Measurements from ENCODE around the gene PIGB. TPM values are rescaled to one million over a fixed set of nuclear protein-coding genes. Genes with fewer than 3 reads are reported as not detected.

The PIGB gene
- total and polyA plus RNA-seq, 2 of the 8 experiments (the other 6 are each of a cell fraction or from before 2014, with no cell fraction given), result 4.3 to 11.7 TPM

DNA sequence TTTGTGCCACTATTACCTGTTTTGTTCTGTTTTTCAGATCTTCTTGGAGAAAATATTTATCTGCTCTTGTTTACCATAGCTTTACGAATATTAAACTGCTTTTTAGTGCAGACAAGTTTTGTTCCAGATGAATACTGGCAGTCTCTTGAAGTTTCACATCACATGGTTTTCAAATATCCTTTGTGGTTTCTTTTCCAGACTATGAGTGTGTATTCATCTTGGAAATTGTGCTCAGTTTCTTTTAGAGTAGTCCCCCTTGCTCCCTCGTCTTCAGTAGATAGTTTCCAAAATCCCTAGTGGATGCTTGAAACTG is 1.2 kb downstream of the PIGB start:
- no peaks in the 10 kb centered on the region for H3K36me3 ChIP-seq (ENCODE audit: control insufficient read depth in 2 of 4, insufficient read depth in 4 of 4, low read length in 3 of 4)
- H2BK120ac ChIP-seq (replicated peaks; ENCODE audit: low read depth, low read length), result no peak overlapping the region
- ChIA-PET CTCF (ENCODE audit: partially characterized antibody) (interaction anchor here (1.4 to 2.1 kb wide), 2 partner anchors 13 to 115 kb away, joined by 3 to 10 read pairs; no protein-coding TSS in a partner anchor), POLR2A (ENCODE audit: partially characterized antibody) (no interaction called here)
- no peaks in the 10 kb centered on the region for H4K20me1 ChIP-seq (replicated peaks in 1 of 2; ENCODE audit: control insufficient read depth in 1 of 2, insufficient read depth in 2 of 2, low read length in 2 of 2)
- peaks cover 0 to 3% of the 10 kb centered on the region in 2 experiments; a peak in 1 of 4 replicates for H3K79me2 ChIP-seq (ENCODE audit: control insufficient read depth in 1 of 2, insufficient read depth in 2 of 2, low read length in 2 of 2)
- H4K91ac ChIP-seq (replicated peaks; ENCODE audit: insufficient read length, low read length), result no peak overlapping the region
- H2BK20ac ChIP-seq (ENCODE audit: low read length), result no peak overlapping the region
- H3K4me2 ChIP-seq (ENCODE audit: insufficient read depth in 1 of 2, low read depth in 2 of 2, low read length in 2 of 2), result no peak overlapping the region
- H4K5ac ChIP-seq (ENCODE audit: insufficient read length, low read depth, low read length), result no peak overlapping the region
- H4K8ac ChIP-seq (ENCODE audit: extremely low read depth, insufficient read depth, low read length), result no peak overlapping the region
- no peak overlapping the region for H3K23ac ChIP-seq (ENCODE audit: insufficient read length)
- no peaks in the 10 kb centered on the region for H3K79me1 ChIP-seq (ENCODE audit: low read depth, low read length)
- no peak overlapping the region for H2BK5ac ChIP-seq (ENCODE audit: low read depth, low read length)
- H3K9me3 ChIP-seq (ENCODE audit: insufficient read depth in 2 of 2, low read depth in 1 of 2, low read length in 1 of 2), result no peaks in the 10 kb centered on the region
- peaks cover 2% of the 10 kb centered on the region; the same call in 1 of the 2 replicates for H3K23me2 ChIP-seq (ENCODE audit: low read depth, low read length)
- FAIRE-seq (no peak), DNase-seq (ENCODE audit: low read depth in 1 of 2, low spot score in 2 of 2) (no peak)
- H3K27ac ChIP-seq (ENCODE audit: low read depth, low read length), result no peak overlapping the region
- no peak overlapping the region for H3K9ac ChIP-seq (replicated peaks in 1 of 4; ENCODE audit: extremely low read depth in 1 of 4, low read depth in 3 of 4, low read length in 3 of 4)
- H3K4ac ChIP-seq (replicated peaks; ENCODE audit: insufficient read length, low read depth, low read length), result no peak overlapping the region
- WGBS, 2 experiments (ENCODE audit: extremely low coverage in 1 of 2, insufficient coverage in 1 of 2, insufficient read length in 1 of 2, insufficient replicate concordance in 2 of 2, low coverage in 1 of 2, low lambda C conversion rate in 2 of 2, missing lambda C conversion rate in 1 of 2), result 82% methylated on average over 2 of the region's 2 CpGs; no CpG with 5 or more reads in 1 of the 2 experiments
- H3K27me3 ChIP-seq (replicated peaks in 1 of 4; ENCODE audit: control insufficient read depth in 3 of 4, extremely low read depth in 1 of 4, insufficient read depth in 3 of 4, low read length in 3 of 4), result no peaks in the 10 kb centered on the region
- no peak overlapping the region for H3K56ac ChIP-seq (replicated peaks; ENCODE audit: insufficient read length, low read depth, low read length)
- no peak overlapping the region for H3K18ac ChIP-seq (ENCODE audit: extremely low read depth, low read length)
- no peak overlapping the region for H2BK15ac ChIP-seq (ENCODE audit: low read length)
- peaks cover 2 to 3% (median 3%) of the 10 kb centered on the region in 4 experiments; a peak in 3 of 7 replicates for H3K4me1 ChIP-seq (replicated peaks in 1 of 4; ENCODE audit: control insufficient read depth in 3 of 4, insufficient read depth in 4 of 4, low read length in 3 of 4)
- no peak overlapping the region for H3K14ac ChIP-seq (ENCODE audit: insufficient read length)
- no peak overlapping the region for H3K4me3 ChIP-seq (ENCODE audit: extremely low read depth in 1 of 4, insufficient read depth in 2 of 4, low read depth in 3 of 4, low read length in 4 of 4)
- no peak overlapping the region for H2AFZ ChIP-seq (ENCODE audit: low read length)
- H2BK12ac ChIP-seq (ENCODE audit: low read depth, low read length), result no peak overlapping the region
- H2AK5ac ChIP-seq (ENCODE audit: low read depth, low read length), result no peak overlapping the region
- no peak for TF ChIP-seq BRCA1 (IDR thresholded peaks at IDR 0.05; ENCODE audit: low read depth, low read length)

Measured in H1 (cell line).